Esophagus (tissue), 2 donors: ENCODE measurements around the gene ZNF777. TPM values are rescaled to one million over a fixed set of nuclear protein-coding genes. Genes with fewer than 3 reads are reported as not detected.
"Not testable (repeated sequence)": the region's sequence is repeated elsewhere in the genome, so short reads cannot be mapped to it uniquely, and the experiment has no call there.

Source experiments
- H3K27ac ChIP-seq, 2 donors: one replicate each; pipeline ENCODE4 v1.5.1; 2013; ENCODE audit warnings: low read depth in 2 of 2, mild to moderate bottlenecking in 2 of 2, inconsistent platforms in 1 of 2, low read length in 1 of 2, moderate library complexity in 1 of 2
- H3K27me3 ChIP-seq, 2 donors: one replicate each; pipeline ENCODE4 v1.6.1; 2013; ENCODE audit warnings: low read length in 2 of 2, control low read depth in 1 of 2, mild to moderate bottlenecking in 1 of 2; ENCODE audit not compliant: insufficient read depth in 2 of 2, control insufficient read depth in 1 of 2
- H3K36me3 ChIP-seq, 2 donors: one replicate each; pipeline ENCODE4 v1.6.1; 2013; ENCODE audit warnings: low read length in 1 of 2; ENCODE audit not compliant: control insufficient read depth in 2 of 2, insufficient read depth in 2 of 2
- H3K4me1 ChIP-seq, 2 donors: one replicate each; pipeline ENCODE4 v1.6.1; 2013; ENCODE audit warnings: low read length in 1 of 2; ENCODE audit not compliant: control insufficient read depth in 2 of 2, insufficient read depth in 2 of 2
- H3K4me3 ChIP-seq, 2 donors: one replicate each; pipeline ENCODE4 v1.5.1; 2013; ENCODE audit warnings: low read length in 2 of 2, mild to moderate bottlenecking in 2 of 2, low read depth in 1 of 2, moderate library complexity in 1 of 2
- H3K9me3 ChIP-seq, 2 donors: one replicate each; pipeline ENCODE4 v1.6.1; 2013; ENCODE audit warnings: mild to moderate bottlenecking in 2 of 2, low read depth in 1 of 2, low read length in 1 of 2, moderate library complexity in 1 of 2; ENCODE audit not compliant: control insufficient read depth in 2 of 2, insufficient read depth in 1 of 2
- WGBS, 2 donors: extraction: QIAGEN DNeasy Blood & Tissue Kit; methylation state at CpG; one replicate each; pipeline ENCODE4 v1.1.7; 2013; 5-methylcytosine and 5-hydroxymethylcytosine counted together
- polyA plus RNA-seq, 2 donors: library from polyadenylated mRNA; stranded (reverse); fragments of 200-250 nt; gene quantifications; one replicate each; pipeline ENCODE4 v1.2.3, GENCODE V29; 2013
- donor health status: healthy with polysubstance abuse.
- donor health status: Bipolar disorder and iron deficiency.

Gene ZNF777
- polyA plus RNA-seq, 2 donors: 5.7 to 5.9 TPM

DNA sequence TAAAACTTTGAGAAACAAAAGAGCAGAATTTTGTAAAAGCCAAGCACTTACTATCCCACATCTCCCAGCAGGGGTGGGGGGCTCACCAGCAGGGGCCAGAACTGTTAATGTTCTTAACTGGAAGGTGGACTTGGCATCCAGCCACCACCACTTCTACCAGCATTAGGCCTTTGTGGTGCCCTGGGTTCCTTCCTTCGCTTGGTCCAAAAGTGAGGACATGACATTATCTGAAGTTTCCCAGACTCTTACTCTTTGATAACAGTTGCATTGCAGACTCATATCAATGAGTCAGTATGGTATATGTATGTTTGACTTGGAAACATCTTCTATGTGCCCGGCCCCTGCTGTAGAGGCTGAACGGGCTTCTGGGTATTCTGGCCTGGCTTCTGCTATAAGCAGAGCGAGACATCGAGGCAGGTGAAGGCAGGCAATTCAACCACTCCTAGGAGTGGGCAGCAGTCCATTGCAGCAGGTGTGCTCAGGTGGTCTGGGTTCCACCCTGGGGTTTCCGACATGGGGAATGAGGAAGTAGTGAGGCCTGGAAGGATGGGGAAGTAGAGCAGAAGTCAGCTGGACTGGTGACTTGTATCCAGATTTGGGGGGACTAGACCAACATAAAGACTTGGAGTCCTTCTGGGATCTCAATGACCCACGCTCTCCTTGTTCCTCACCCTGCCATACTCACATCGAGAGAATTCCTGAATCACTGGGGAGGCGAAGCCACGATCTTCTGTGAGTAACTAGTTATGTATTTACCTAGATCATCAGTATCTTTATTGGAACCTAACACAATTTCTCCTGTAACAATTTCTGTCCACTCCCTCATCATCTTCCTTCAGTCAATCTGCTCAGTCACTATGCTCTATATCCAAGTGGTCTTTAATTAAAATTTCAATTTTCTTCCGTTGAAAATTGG lies 4.1 kb downstream of the ZNF777 start:
- H3K4me1 ChIP-seq: peaks cover 2 to 8% of the 10 kb centered on the region in 2 donors
- 90 to 91% methylated on average over 11 of the region's 11 CpGs for WGBS, 2 donors
- H3K9me3 ChIP-seq: no peaks in the 10 kb centered on the region
- H3K27me3 ChIP-seq: no peaks in the 10 kb centered on the region
- no peak overlapping the region for H3K4me3 ChIP-seq
- H3K27ac ChIP-seq: no peak overlapping the region
- H3K36me3 ChIP-seq: peaks cover 5 to 15% of the 10 kb centered on the region in 2 donors

DNA sequence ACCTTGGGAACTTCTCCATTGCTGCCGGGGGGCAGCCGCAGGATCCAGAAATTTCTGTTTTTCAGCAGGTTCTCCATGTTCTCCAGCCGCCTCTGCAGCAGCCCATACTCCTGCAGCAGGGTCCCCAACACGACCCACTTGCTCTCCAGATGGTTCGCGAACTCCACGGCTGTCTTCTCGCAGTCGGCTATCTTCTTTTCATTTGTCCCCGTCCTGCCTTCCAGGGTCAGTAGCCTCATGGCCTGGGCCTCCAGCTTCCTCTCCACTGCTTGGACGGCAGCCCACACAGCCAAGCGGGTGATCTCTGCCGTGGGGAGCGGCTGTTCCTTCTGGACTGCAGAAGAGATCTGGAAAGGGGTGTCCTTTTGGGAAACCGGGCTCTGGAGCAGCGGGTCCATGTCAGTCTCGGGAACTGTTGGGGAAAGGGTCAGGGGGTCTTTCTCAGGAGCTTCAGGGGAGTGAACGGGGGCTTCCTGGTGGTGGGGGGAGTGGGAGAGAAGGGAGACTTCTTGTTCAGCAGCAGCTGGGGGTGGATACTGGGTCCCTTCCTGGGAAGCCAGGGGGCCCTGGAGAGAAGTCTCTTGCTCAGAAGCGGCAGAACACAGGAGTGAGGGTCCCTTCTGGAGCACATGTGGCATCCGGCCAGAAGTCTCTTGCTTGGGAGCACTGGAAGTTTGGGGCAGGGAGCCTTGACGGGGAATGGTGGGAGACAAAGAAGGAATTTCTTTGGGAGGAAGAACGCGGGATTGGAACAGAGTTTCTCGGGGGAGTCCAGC lies 5.5 kb downstream of the ZNF777 start:
- WGBS, 2 donors: 91 to 93% methylated on average over 24 of the region's 24 CpGs
- Histone ChIP-seq H3K4me1 (peaks cover 0 to 8% of the 10 kb centered on the region in 2 donors), H3K4me3 (no peak overlapping the region), H3K9me3 (no peaks in the 10 kb centered on the region), H3K27me3 (no peaks in the 10 kb centered on the region), H3K36me3 (peaks cover 11 to 22% of the 10 kb centered on the region in 2 donors), H3K27ac (no peak overlapping the region)

DNA sequence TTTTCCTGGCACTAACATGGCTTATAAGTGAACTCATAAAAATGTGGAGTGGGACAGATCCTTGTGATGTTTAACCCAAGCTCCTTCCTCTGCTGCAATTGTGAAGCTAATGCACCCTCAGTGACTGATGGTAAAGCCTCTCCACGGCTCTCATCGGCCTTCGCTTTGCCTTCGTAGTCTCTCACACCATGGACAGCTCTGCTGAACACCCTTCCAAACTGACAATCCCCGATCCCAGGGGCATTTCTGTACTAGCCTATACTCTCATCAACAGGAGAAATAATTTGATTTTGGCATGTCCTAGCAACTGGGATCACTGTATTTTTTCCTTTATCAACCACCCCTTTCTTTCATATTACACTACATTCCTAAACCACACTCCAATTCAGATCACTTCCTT lies 6.1 kb downstream of the ZNF777 start:
- peaks cover 17 to 28% of the 10 kb centered on the region in 2 donors for H3K36me3 ChIP-seq
- no peaks in the 10 kb centered on the region for H3K9me3 ChIP-seq
- 90 to 95% methylated on average over 5 of the region's 5 CpGs for WGBS, 2 donors
- H3K4me1 ChIP-seq: peaks cover 0 to 8% of the 10 kb centered on the region in 2 donors
- H3K4me3 ChIP-seq: no peak overlapping the region
- no peaks in the 10 kb centered on the region for H3K27me3 ChIP-seq
- H3K27ac ChIP-seq: no peak overlapping the region

- Histone ChIP-seq H3K4me3 (no peak overlapping the region), H3K27ac (no peak overlapping the region), H3K9me3 (no peaks in the 10 kb centered on the region), H3K4me1 (peaks cover 0 to 4% of the 10 kb centered on the region in 2 donors), H3K36me3 (peaks cover 22 to 34% of the 10 kb centered on the region in 2 donors), H3K27me3 (no peaks in the 10 kb centered on the region)
- 94 to 95% methylated on average over 10 of the region's 10 CpGs for WGBS, 2 donors
Measured at GRCh38 chr7:149454006-149454405, 6.9 kb downstream of the ZNF777 start.

DNA sequence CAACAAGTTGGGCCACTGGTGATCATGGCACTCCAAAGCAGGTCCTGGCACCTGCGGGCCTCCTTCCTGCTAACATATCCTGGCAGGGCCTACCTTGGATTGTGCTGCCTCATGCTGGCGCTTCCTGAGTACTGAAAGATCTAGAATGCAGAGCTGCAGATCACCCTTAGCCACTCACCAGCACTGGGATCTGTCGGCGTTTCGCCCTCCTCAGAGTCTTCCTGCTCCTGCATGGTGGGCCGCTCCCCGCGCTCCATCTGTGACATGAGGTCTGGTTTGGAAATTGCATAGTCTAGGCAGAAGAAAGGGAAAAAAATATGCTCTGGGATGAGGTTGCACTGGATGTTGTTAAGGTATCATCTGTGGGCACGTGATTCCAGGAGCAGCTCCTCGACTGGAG lies 10.0 kb downstream of the ZNF777 start:
- H3K27me3 ChIP-seq: no peaks in the 10 kb centered on the region
- H3K4me1 ChIP-seq: peaks cover 0 to 2% of the 10 kb centered on the region in 2 donors
- no peaks in the 10 kb centered on the region for H3K9me3 ChIP-seq
- no peak overlapping the region for H3K27ac ChIP-seq
- no peak overlapping the region for H3K4me3 ChIP-seq
- WGBS, 2 donors: 97% methylated on average over 10 of the region's 10 CpGs
- peaks cover 29 to 40% of the 10 kb centered on the region in 2 donors for H3K36me3 ChIP-seq

DNA sequence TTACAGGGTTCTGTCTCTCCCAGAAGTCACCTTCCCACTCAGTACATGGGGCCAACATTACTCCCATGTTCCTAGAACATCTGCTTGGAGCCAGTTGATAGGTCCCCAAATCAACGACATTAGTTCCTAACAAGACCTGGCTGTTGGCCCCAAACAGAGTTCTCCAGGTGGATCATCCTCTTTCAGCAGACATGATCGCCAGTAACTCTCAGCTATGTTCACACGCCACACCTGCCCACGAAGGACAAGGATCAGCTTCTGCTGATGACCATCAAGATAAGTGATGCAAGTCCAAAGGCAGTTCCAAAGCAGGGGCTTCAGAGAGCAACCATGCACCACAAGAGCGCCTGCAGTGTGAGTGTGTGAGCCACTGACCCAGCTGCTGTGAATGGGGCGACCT lies 11.0 kb downstream of the ZNF777 start:
- Histone ChIP-seq H3K36me3 (peaks cover 32 to 37% of the 10 kb centered on the region in 2 donors), H3K4me3 (no peak overlapping the region), H3K9me3 (no peaks in the 10 kb centered on the region), H3K27ac (no peak overlapping the region), H3K27me3 (no peaks in the 10 kb centered on the region), H3K4me1 (peaks cover 0 to 2% of the 10 kb centered on the region in 2 donors)
- 95 to 96% methylated on average over 6 of the region's 6 CpGs for WGBS, 2 donors

- no peaks in the 10 kb centered on the region for H3K9me3 ChIP-seq
- H3K4me3 ChIP-seq: no peak overlapping the region
- no peaks in the 10 kb centered on the region for H3K4me1 ChIP-seq
- no peaks in the 10 kb centered on the region for H3K27me3 ChIP-seq
- H3K36me3 ChIP-seq: peaks cover 29 to 33% of the 10 kb centered on the region in 2 donors
- no peak overlapping the region for H3K27ac ChIP-seq
- 92 to 96% methylated on average over 8 of the region's 8 CpGs for WGBS, 2 donors
Measured at GRCh38 chr7:149448961-149449360, 11.9 kb downstream of the ZNF777 start.

DNA sequence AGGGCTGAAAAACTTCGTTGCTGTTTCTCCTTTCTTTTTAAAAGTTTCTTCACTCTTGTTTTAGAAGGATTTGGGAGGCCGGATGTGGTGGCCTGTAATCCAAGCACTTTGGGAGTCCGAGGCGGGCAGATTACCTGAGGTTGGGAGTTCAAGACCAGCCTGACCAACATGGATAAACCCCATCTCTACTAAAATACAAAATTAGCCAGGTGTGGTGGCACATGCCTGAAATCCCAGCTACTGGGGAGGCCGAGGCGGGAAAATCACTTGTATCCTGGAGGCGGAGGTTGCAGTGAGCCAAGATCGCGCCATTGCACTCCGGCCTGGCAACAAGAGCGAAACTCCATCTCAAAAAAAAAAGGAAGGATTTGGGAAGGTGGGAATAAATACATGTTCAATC lies 14.8 kb downstream of the ZNF777 start:
- 97 to 98% methylated on average over 11 of the region's 11 CpGs for WGBS, 2 donors
- H3K27ac ChIP-seq, H3K4me3 ChIP-seq, H3K27me3 ChIP-seq, H3K9me3 ChIP-seq, H3K4me1 ChIP-seq: not testable (repeated sequence)
- H3K36me3 ChIP-seq: peaks cover 26 to 27% of the 10 kb centered on the region in 2 donors

DNA sequence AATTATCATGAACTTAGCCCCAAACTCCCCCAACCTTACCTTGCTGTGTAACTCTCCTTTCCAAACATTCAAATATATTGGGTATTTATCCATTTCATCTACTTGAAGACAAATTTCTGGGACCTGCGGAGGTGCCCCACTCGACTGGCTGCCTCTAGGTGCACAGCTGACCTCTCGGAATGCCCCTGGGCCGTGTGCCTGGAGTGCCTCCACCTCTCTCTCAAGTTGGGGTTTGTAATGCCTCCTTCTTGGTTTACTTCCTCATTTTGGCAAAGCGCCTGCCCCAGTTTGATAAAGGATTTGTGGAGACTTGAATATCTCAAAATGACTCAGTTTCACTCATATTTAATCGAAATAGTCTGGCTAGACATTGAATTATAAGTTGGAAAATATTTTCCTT lies 16.6 kb downstream of the ZNF777 start:
- H3K27me3 ChIP-seq: no peaks in the 10 kb centered on the region
- H3K4me1 ChIP-seq: no peaks in the 10 kb centered on the region
- 87 to 91% methylated on average over 6 of the region's 6 CpGs for WGBS, 2 donors
- H3K36me3 ChIP-seq: peaks cover 11 to 13% of the 10 kb centered on the region in 2 donors
- H3K9me3 ChIP-seq: no peaks in the 10 kb centered on the region
- H3K4me3 ChIP-seq: no peak overlapping the region
- no peak overlapping the region for H3K27ac ChIP-seq
